ENCODE results near the gene SMNDC1. TPM values are rescaled to one million over a fixed set of nuclear protein-coding genes. Genes with fewer than 3 reads are reported as not detected.
A peak's percentile ranks its signal among the peaks of the same experiment; 100 is the strongest.

Gene SMNDC1
- total RNA-seq, 1 donor from 2014 or later: 31.5 TPM

- H3K9me3 ChIP-seq: no peaks in the 10 kb centered on the region
- no peak overlapping the region for H3K4me3 ChIP-seq
- ATAC-seq (peak in 1 of 2 donors; percentile 56), DNase-seq (no peak)
- peaks cover 4% of the 10 kb centered on the region for H3K4me1 ChIP-seq
- no peaks in the 10 kb centered on the region for H3K36me3 ChIP-seq
- intact Hi-C loops (cut with DNase I): no loop called here
- no peaks in the 10 kb centered on the region for H3K27me3 ChIP-seq (ENCODE audit: low read depth)
- no peak for TF ChIP-seq CTCF (IDR thresholded peaks at IDR 0.05)
- H3K27ac ChIP-seq: no peak overlapping the region
These were observed 41.6 kb downstream of the SMNDC1 start for GRCh38 chr10:110263164-110263563.

- Histone ChIP-seq H3K4me3 (no peak overlapping the region), H3K27me3 (ENCODE audit: low read depth) (no peaks in the 10 kb centered on the region), H3K27ac (no peak overlapping the region), H3K36me3 (no peaks in the 10 kb centered on the region), H3K4me1 (no peaks in the 10 kb centered on the region), H3K9me3 (no peaks in the 10 kb centered on the region)
- intact Hi-C loops (cut with DNase I): no loop called here
- no peak for DNase-seq
- no peak for TF ChIP-seq CTCF (IDR thresholded peaks at IDR 0.05)
- ATAC-seq: peak in 1 of 2 donors; percentile 67
These were observed 43.8 kb downstream of the SMNDC1 start for GRCh38 chr10:110260746-110261477.

GRCh38 chr10:110259317-110259716, 45.4 kb downstream of the SMNDC1 start:
- Histone ChIP-seq H3K36me3 (no peaks in the 10 kb centered on the region), H3K4me1 (no peaks in the 10 kb centered on the region), H3K4me3 (no peak overlapping the region), H3K27me3 (ENCODE audit: low read depth) (no peaks in the 10 kb centered on the region), H3K27ac (no peak overlapping the region), H3K9me3 (no peaks in the 10 kb centered on the region)
- TF ChIP-seq CTCF (IDR thresholded peaks at IDR 0.05): no peak
- ATAC-seq: no peak
- no peak for DNase-seq
- intact Hi-C loops (cut with DNase I): no loop called here

GRCh38 chr10:110258542-110258941, 46.2 kb downstream of the SMNDC1 start:
- H3K4me1 ChIP-seq: no peaks in the 10 kb centered on the region
- ATAC-seq: no peak
- intact Hi-C loops (cut with DNase I): no loop called here
- H3K27me3 ChIP-seq (ENCODE audit: low read depth): no peaks in the 10 kb centered on the region
- H3K36me3 ChIP-seq: no peaks in the 10 kb centered on the region
- no peak for DNase-seq
- H3K9me3 ChIP-seq: no peaks in the 10 kb centered on the region
- no peak overlapping the region for H3K4me3 ChIP-seq
- H3K27ac ChIP-seq: no peak overlapping the region
- TF ChIP-seq CTCF (IDR thresholded peaks at IDR 0.05): no peak

- Histone ChIP-seq H3K9me3 (no peaks in the 10 kb centered on the region), H3K36me3 (no peaks in the 10 kb centered on the region), H3K27ac (no peak overlapping the region), H3K4me3 (no peak overlapping the region), H3K4me1 (no peaks in the 10 kb centered on the region), H3K27me3 (ENCODE audit: low read depth) (no peaks in the 10 kb centered on the region)
- intact Hi-C loops (cut with DNase I): no loop called here
- no peak for TF ChIP-seq CTCF (IDR thresholded peaks at IDR 0.05)
- ATAC-seq (no peak), DNase-seq (no peak)
These were observed 50.3 kb downstream of the SMNDC1 start for GRCh38 chr10:110254467-110254866.

Data from lower lobe of right lung (tissue), 2 donors.